ENCODE measurements around the gene TMEM170B.

The TMEM170B gene

DNA sequence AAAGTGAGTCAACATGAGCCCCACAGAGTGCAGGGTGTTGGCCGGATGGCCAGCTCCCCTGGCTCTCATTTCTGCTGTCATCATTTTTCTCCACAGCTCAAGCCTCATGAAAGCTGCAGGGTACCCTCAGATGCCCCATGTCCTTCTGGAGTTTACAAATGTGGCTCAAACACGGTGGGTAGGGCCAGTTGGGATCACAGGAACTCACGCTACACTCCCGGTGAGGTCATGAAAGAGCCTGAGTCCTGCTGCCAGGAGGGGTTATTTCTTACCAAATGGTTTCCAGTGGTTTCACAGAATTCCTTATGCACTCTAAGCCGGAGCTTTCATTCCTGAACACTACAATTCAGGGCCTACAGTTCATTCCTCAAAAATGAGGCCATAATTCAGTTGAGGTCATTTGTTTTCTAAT, 78.7 kb downstream of the TMEM170B start:
- DNase-seq (no peak), ATAC-seq (no peak)

DNA sequence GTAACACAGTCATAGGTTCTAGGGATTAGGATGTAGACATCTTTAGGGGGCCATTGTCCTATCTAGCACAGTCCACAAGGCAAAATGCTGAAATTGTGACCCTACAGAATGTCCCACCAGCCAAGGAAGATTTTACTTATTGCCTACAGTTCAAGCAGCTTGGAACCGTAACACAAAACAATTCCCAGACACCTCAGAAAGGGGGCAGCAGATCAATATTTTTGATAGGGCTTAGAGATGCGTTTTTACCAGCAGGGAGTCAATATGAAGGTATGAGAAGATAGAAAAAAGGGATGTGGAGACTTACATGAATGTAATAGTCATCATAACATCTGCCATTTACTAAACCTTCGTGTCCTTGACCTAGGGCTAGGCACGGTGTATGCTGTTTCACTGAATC, 81.0 kb downstream of the TMEM170B start:
- no peak for DNase-seq
- ATAC-seq: no peak

DNA sequence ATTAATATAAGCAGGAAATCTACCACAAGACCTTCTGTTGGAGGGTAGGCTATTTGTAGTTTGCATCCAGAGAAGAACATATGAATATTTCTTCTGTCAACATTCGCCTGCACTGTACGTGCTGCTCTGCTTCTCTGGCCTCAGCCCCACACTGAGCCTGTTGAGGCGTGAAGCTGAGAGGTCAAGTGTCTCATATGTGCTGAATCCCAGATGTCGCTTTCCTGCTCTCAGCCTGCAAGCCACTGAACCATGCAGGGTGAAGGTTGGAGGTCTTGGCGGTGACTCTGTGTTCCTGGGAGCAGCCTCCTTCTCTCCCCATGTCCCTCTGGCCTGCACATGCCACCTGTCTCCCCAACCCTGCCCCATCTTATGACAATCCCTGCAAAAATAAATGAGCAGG, 83.6 kb downstream of the TMEM170B start:
- DNase-seq: no peak
- ATAC-seq: no peak

DNA sequence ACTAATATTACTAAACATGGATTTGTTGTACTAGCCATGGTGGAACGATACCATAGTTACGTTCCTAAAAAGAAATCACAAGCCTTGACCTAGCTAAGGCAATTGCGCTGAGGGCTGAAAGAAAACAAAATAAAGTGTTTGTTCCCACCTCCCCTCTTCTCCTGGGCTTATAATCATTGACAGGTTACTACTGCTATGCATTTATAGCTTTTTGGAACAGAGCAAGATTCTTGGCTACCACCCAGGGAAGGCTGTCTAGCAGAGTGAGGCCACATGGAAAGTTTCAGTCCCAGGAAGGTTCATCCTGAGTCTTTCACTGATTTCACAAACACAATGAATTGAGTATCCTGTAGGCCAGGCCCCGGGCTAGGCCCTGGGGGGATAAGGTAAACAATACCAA, 84.6 kb downstream of the TMEM170B start:
- ATAC-seq: no peak
- DNase-seq: no peak

GRCh38 chr6:11623272-11623671, 85.7 kb downstream of the TMEM170B start:
- no peak for ATAC-seq
- no peak for DNase-seq

DNA sequence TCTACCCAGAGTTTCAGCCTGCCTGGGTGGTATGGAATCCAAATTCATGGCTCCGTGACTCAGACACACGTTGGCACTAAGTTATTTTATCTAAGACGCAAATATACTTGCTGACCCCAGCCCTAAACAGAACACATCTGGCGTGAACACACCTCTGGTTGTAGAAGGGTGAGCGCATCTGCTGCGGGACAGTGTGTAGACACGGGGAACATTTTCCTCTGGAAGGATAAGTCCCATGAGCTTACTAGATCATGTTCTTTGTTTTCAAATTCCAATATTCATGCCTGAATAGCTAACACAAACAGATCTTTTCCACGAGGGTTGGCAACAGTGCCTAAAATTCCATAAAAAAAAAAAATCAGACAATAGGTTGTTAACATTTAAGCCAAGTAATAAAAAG, 87.8 kb downstream of the TMEM170B start:
- no peak for ATAC-seq
- DNase-seq: no peak

GRCh38 chr6:11626356-11626755, 88.8 kb downstream of the TMEM170B start:
- DNase-seq: no peak
- no peak for ATAC-seq

DNA sequence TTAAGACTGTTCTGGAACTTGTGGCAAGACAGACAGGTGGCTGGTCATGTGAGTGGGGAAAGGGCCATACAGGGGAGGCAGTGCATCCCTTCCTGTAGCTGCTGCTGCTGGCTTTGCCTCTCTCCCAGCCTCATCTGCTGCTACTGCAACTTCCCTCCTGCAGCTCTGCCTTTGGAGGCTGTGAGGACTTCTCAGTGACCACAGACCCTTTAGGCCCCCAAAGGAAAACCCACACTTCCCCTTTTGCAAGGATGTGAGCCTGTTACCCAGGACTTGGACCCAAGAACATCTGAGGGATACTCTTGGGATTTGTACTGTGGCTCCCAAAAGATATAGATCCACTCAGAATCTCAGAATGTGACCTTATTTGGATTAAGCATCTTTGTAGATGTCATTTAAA, 91.0 kb downstream of the TMEM170B start:
- ATAC-seq (no peak), DNase-seq (no peak)

DNA sequence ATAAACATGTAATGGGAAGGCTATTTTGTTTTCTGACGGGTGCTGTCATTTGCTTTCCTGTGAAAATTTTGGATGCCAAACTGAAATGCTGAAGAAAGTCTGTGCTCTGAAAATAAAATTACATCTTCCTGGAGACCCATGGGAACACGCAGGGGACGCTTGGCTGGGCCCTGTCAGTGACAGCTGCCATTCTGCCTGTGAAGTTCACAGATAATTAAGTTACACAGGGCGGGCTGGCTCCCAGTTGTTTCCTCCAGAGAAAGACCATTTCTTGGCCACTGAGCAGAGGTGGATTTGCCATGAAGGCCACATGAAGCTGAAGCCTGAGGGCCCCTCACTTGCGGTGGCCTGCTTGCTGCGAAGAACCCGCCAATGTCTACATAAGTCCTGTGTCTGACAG, 93.5 kb downstream of the TMEM170B start:
- ATAC-seq: no peak
- DNase-seq: no peak

GRCh38 chr6:11631539-11631938, 94.0 kb downstream of the TMEM170B start:
- no peak for DNase-seq
- no peak for ATAC-seq

DNA sequence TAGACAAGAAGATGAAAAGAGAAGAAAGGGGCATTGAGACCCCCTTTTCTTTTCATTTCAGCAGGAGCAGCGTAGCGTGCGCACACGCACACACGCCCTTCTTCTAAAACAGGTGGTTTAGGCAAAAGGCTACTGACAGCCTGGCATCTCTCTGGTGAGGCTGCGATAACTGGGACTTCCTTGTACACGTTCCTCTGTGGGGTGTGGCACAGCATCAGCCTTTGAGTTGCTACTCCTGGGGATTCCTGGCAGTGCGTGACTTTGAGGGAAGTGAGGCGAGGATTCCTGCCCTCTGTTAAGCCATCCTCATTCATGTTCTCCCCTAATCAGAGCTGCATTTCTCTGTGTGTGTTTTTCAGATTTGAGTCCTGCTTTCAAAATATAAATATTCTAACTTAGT, 94.7 kb downstream of the TMEM170B start:
- ATAC-seq: no peak
- no peak for DNase-seq

GRCh38 chr6:11632795-11633511, 95.4 kb downstream of the TMEM170B start:
- ATAC-seq (no peak), DNase-seq (no peak)

Measured in stimulated activated naive CD8-positive, alpha-beta T cell treated with anti-CD3 and anti-CD28 coated beads, Interleukin-15, Interleukin-2, amounts not matched to agents 100 U/mL and 50 U/mL, for 24 hours (primary cell).